GM19035 (cell line): Measurements from ENCODE around the gene DIPK1B.

Source experiments
- ATAC-seq: cut with Tn5 transposase; IDR thresholded peaks from one replicate; pipeline ENCODE4 v1.9.1; 2021; ENCODE audit not compliant: unreplicated experiment

The DIPK1B gene

DNA sequence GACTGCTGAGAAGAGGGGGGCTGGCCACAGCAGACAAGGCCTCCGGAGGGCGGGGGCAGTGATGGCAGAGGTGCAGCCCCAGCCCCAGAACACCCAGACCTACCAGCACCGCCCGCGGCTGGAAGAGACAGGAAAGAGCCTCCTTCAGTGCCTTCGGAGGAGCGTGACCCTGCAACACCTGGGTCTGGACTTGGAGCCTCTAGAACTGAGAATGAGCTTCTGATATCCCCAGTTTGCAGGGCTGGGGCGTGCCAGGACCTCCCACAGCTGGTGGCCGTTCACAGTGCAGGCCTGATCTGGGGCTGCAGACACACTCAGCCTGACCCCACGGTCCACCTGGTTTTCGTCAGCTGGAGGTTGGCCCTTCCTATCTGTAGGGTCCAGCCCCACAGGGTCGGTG lies 21.2 kb downstream of the DIPK1B start:
- ATAC-seq, result no peak

DNA sequence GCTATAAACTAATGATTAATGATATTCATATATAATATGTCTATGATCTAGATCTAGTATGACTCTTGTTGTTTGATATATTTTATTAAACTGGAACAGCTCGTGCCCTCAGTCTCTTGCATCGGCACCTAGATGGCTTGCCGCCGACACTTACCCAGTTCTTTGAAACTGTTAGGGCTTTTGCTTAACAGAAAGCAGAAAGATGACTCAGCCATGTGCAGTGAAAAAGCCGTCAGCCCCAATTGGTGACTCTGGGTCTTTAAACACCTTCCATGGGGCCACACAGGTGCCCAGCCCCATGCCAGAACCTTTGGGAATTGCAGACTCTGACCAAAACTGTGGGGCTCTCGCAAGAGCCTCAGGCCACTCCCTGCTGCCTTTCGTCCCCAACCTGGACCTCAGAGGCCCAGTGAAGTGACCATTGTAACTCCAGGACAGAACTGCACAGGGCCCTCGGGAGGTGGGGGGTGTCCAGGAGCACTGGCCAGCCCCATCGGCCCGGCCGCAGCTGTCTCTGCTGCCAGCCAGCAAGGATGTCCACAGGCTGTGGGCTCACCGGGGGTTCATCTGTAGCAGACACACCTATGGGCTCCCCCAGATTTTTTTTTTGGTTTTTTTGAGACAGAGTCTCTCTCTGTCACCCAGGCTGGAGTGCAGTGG lies 22.6 kb downstream of the DIPK1B start:
- no peak for ATAC-seq

DNA sequence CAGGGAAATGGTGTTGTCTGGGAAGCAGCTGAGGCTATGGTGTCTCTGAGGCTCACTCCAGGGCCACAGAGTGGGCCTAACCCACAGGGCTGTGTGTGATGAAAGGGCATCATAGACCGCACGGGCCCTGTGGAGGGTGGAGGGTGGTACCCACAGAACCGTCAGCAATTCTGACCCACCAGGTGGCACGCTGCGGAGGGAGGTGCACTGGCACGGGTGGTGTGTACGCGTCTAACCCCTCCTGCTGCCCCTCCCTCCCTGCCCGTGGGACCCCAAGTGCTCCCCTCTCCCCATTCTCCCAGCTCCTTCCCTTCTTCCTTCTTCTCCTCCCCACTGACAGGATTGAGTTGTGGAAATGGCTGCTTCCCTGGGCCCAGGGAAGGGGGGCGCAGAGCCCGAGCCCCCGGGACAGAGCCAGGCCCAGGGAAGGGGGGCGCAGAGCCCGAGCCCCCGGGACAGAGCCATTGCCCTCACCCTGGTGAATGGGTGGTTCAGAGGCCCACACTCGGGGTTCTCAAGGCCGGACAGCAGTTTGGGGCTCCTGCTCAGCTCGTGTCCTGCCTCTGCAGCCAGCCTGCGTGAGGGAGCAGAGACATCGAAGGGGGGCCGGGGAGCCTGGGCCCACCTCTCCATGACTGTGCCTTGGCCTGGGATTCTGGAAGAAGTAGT lies 23.6 kb downstream of the DIPK1B start:
- ATAC-seq, result no peak

DNA sequence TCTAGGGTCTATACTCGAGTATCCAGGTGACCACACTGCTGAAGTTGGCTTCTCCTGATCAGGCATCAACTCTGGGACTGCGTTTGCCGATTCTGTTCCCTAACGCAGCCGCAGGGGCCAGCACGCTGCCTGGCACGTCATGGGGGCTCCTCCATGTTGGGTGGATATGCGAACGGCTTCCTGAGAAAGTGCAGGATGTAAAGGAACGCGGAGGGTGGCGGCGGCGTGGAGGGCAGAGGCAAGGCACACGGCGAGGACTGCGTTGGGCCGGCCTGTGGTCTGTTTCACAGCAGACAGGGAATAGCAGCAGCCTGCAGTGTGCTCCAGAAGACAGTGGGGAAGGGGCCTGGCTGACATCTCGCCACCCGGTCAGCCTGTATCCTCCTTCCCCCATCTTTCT lies 26.6 kb downstream of the DIPK1B start:
- no peak for ATAC-seq

DNA sequence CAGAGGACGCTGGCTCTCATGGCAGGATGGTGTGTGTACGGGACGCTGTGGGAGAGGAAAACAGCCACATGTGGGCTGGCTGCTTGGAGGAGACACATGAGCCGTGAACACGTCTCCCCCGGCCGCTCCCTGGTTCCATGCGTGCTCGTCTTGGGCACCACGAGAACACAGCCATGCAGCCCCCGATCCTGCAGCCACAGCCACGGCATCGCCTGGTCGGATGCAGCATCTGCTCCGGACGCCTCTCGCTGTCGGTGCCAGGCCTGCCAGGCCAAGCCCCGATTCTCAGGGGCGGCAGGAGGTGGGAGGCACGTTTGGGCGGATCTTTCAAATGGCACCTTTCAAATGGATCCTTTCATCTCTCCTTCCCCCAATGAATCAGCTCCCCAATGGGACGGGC lies 27.1 kb downstream of the DIPK1B start:
- no peak for ATAC-seq

DNA sequence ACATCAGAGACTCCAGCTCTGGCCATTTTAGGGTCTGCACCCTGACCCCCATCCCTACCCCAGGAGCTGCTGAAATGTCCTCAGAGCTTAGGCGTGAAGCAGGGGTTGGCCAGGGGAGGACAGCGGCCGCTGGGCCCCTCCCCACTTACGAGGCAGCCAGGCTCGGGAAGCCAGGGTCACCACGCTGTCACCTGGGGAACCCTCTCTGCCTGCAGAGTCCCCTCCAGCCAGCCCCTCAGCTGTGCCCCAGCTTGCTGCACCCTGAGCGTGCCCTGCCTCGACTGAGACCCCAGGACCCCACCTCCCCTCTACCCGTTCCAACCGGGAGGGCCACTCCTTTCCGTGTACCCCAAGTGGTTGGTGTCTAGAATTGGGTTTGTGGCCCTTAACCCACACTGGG lies 27.7 kb downstream of the DIPK1B start:
- no peak for ATAC-seq

DNA sequence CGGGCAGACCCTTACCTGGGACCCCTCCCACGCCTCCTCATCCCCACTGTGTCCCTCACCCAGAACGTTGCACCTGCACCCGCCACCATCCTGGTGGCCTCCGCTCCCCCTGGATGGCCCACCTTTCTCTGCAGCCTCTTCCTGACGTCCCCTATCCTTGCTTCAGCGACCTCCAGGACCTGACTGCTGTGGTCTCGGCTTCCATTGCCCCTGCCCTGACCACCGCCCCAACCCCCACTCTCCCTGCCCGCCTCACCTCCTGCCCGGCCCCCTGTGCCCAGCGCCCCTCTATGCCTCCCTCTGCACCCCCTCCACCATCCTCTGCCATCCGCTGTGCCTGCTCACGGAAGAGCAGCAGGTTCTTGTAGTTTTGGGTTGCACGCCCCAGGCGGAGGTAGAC lies 28.1 kb downstream of the DIPK1B start:
- ATAC-seq, result no peak

DNA sequence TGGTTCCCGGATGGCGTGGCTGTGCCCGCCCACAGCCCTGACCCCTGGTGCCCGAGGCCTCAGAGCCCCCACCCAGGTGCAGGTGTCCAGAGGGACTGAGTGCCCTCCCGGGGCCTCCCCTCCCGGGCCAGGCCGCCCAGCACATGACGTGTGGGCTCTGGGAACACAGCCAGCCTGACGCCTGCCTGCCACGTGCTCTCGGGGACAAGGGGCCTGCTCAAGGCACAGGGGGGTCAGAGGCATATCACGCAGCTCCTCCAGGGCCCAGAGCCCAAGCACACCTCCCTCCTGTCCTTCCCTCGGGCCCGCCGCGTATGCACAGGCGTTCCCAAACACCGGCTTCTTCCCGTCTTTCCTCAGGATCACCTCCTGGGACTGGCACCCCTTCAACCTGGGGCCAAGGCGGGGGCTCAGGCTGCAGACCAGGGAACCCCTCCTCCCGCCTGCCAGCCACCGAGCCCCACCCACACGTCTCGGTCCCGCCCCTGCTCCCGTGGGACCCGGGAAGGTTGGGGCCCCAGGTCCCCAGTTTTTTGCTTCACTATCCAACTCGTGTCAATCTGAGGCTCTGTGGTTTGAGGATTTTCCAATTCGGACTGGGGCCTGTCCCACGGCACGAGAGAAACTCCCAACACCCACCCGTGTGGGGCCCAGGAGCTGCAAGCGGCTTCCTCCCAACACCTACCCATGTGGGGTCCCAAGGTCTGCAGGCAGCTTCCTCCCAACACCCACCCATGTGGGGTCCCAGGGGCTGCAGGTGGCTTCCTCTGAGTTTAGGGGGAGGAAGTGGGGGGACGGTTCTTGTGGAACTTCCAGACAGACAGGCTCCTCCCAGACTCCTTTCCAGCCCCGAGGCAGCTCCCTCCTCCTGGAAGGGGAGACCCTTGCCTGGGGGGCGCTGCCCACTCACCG lies 28.9 kb downstream of the DIPK1B start:
- no peak for ATAC-seq

DNA sequence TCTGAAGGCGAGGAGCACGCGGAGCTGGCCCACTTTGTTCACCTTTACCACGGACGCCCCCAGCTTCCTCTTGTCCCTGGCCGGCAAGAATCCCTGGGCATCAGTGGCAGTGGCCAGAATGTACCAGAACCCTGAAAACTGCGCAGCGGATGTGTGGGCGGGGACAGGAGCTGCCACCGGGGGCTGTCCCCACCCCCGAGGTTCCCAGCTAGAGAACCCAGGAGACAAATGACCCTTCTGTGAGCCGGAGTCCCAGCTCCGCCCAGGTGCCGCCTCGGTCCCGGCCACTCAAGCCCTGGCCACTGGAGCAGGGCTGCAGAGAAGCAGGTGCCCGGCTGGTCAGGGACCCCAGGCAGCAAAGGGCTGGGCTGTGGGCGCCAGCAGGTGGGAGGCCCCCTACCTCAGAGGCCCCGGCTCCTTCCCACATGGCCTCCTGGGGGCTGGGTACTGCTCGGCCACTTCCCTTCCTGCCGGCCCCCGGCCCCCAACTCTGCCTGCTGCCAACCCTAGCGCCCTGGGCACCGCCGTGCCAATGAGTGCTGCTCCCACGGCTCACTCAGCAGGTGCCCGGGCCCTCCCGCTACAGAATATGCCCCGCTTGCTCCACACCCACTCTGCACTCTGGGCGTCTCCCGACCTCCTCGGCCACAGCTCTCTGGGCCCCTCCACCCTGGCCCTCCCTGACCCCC lies 29.7 kb downstream of the DIPK1B start:
- no peak for ATAC-seq

DNA sequence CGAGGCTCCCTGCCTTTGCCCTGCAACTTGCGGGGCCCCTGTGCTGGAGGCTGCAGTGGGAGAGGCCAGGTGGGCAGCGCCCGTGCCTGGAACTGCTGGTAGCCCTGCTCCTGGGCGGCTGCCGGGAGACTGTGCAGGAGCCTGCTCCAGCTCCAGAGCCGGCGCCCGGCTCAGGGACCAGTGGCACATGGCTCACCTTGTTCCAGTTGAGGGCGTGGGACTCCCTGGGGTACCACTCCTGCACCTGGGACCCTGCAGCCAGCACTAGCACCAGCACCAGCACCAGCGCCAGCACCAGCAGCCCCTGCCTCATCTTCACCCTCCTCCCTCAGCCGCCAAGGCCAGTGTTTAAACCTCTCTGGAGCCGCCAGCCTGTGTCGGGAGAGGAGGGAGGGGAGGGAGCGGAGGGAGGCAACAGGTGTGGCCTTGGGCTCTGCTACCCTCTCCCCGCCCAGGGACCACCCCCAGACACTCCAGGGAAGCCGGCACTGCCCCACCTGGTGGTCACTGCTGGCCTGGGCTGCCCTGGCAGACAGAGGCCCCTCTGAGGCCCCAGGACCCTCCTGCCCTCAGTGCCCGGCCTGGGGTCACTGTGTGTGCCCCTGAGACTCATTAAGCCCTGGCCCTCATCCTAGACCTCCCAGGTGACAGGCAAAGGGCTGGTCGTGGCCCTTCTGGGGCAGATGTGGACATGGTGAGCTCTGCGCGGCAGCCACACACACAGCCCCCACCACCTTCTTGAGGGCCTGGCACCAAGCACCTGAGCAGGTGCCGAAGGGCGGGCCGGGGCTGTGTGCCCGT lies 30.4 kb downstream of the DIPK1B start, which contains the start of gene LCN10:
Gene LCN10 (minus strand): TSS at position 350 of the 801 bp plus-strand sequence. CDS start 37 bp downstream, at position 313.
- no peak for ATAC-seq

DNA sequence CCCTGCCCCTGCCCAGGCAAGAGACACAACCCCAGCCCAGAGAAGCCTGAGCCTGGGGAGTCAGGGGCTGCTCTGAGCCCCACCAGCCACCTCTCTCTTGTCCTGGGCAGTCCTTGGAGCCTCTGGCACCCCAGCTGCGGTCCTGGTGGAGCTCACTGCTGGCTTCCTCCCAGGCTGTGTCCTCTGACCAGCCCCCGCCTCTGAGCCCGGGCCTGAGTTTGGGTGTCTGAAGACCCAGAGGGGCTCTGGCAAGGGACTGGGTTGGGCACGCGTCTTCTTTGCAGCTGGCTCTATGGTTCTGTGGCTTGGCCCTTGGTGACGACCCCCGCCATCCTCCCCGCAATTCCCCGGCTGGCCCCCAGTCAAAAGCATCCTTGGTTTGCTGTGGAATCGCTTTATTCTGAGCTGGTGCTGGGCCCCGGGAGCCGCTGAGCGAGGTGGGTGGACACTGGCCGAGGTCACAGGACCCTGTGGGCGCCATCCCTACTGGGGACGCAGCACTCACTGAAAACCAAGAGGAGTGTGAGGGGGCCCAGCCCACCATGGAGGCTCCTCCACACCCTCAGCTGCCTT lies 31.4 kb downstream of the DIPK1B start:
- no peak for ATAC-seq

DNA sequence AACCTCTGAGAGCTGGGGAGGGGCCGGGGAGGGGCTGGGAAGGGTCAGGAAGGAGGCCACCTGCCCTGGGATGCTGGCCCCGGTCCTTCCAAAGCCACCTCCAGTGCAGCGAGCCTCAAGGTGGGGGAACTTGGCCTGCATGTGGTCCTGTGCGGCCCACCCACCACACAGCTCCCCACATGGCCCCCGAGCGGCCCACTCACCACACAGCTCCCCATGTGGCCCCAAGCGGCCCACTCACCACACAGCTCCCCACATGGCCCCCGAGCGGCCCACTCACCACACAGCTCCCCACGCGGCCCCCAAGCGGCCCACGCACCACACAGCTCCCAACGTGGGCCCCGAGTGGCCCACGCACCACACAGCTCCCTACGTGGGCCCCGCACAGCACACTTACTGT lies 32.4 kb downstream of the DIPK1B start:
- ATAC-seq, result no peak

DNA sequence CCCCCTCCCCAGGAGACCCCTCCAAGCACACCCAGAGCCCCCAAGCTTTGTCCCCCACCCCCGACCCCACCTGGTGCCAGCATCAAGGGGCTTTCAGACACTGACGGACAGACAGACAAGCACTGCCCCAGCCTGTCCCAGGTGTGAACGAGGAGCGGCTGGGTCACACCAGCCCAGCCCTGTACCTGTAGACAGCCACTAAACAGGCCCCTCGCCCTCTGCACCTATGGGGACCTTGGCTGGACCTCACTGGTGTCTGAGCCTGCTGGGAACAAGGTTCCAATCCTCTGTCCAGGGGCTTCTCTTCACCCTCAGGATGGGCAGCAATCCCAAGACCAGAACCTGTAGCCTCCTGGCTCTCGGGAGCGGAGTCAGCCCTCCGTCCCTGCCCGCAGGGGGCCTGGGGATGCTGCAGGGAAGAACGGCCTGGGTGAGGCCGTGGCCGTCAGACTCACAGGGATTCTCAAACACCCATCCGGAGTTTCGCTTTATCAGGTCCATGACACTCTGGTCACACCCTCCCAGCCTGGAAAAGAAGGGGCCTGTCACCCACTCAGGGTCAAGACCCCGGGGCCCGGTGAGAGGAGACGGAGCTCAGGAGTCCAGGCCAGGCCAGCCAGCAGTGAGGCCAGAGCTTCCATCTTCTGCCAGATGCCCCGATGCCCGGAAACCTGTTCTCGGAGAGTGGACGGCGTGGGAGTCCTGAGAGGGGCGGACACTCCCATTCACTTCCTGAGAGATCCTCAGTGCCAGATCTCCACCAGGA lies 33.2 kb downstream of the DIPK1B start:
- no peak for ATAC-seq

DNA sequence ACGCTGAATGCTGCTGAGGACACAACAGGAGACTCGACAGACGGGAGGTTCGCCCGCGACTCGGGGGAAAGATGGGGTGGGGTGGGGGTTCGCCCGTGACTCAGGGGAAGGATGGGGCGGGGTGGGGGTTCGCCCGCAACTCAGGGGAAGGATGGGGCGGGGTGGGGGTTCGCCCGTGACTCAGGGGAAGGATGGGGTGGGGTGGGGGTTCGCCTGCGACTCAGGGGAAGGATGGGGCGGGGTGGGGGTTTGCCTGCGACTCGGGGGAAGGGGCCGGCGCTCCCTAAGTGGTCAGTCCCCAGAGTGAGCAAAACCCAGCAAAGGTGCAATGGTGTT lies 33.8 kb downstream of the DIPK1B start:
- no peak for ATAC-seq

DNA sequence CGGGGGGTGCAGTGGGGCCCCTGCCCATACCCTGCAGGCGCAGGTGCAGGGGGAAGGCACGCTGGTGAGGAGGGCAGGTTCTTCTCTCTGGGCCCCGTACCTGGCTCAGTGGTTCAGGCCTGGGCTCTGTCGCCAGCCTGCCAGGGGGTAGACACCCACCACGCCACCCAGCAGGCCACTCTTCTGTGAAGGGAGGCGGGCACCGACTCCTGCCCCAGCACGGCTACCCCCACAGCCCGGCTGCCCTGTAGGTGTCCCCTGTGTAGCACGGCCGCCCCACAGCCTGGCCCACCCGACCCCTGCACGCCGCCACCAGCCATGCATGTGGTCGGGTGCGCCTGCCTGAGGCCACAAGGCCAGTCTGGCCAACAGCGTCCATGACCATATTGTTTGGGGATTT lies 34.2 kb downstream of the DIPK1B start:
- no peak for ATAC-seq

DNA sequence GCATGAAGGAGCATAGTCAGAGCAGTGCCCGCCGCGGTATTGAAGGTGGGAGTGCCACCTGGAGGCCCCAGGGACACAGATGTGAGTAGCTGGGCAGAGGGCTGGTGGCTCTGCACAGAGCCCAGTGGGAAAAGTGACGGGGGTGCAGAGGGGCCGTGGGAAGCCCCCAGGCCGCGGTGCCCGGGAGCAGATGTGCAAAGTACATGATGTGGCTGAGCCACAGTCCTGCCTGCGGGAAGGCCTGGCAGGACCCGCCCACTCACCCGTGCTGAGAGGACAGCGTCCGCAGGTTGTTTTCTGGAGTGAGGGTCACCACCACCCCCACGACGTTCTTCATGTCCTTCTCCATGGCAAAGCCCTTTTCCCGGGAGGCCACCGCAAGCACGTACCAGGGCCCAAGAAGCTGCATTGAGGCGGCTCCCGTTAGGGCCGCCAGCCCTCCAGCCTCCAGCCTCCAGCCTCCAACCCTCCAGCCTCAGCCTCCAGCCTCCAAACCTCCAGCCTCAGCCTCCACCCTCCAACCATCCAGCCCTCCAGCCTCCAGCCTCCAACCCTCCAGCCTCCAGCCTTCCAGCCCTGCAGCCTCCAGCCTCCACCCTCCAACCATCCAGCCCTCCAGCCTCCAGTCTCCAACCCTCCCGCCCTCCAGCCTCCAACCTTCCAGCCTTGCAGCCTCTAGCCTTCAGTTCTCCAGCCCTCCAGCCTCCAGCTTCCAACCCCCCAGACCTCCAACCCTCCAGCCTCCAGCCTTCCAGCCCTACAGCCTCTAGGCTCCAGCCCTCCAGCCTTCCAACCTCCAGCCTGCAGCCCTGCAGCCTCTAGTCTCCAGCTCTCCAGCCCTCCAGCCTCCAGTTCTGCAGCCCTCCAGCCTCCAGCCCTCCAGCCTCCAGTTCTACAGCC lies 35.0 kb downstream of the DIPK1B start:
- ATAC-seq, result no peak

DNA sequence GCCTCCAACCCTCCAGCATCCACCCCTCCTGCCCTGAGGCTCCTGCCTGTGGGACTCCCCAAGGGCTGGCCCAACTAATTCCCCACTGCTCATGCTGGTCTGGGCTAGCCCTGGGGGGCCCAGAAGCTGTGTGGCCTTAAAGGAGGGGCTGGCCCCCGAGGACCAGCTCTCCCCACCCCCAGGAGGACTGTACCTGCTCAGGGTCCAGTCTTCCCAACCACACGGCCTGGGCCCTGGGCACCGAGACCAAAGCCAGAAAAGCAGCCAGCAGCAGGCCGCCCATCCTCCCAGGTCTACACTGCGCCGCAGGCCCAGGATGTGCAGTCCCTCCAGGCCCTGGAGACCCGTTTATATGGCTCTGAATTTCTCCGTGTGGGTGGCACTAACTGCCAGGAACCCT lies 35.8 kb downstream of the DIPK1B start, which contains the start of gene LCN6:
Gene LCN6 (minus strand): TSS at position 325 of the 400 bp plus-strand sequence. CDS start 42 bp downstream, at position 283.
- no peak for ATAC-seq
